SKM-1 treated with dmso at 0.1 percent for 144 hours (cell line): ENCODE measurements around the gene IL1RL1.
"Not testable (repeated sequence)": the region's sequence is repeated elsewhere in the genome, so short reads cannot be mapped to it uniquely, and the experiment has no call there.

Experiments
- DNase-seq: peaks from one replicate; lab custom pipeline; 2025; ENCODE audit not compliant: unreplicated experiment; lab: John Stamatoyannopoulos, UW

IL1RL1 gene

GRCh38 chr2:102291319-102292075 lies 19.9 kb upstream of the IL1RL1 start:
- DNase-seq = peak; percentile 89

- DNase-seq = no peak
Measured at GRCh38 chr2:102294802-102295489, 16.4 kb upstream of the IL1RL1 start.

- DNase-seq = peak; percentile 19
Measured at GRCh38 chr2:102295566-102295965, 15.8 kb upstream of the IL1RL1 start.

- no peak for DNase-seq
Measured at GRCh38 chr2:102296449-102296848, 14.9 kb upstream of the IL1RL1 start.

GRCh38 chr2:102297891-102298290 lies 13.5 kb upstream of the IL1RL1 start:
- no peak for DNase-seq

DNA sequence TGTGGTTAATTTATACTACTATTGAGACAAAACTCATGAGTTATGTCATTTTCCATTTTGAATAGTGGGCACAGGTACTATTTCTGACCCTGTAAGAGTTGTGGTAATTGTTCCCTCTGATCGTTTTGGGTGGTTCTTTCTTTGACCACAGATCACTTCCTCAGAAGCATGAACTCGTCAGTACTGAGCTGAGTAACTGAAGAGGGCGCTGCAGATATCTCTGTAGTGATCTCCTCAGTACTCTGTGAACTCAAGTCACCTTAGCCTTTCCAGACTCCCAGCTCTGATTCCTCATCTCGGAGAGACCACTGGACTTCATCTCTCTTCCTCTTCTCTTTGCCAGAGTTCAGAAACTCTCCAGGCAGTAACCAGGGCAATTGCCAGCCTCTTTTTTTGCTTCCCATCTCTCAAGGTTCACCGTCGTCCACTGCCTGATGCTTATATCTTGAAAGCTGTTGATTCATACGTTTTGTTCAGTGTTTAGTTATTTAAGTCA lies 9.4 kb upstream of the IL1RL1 start:
- DNase-seq = peak; percentile 86

GRCh38 chr2:102302458-102302857 lies 8.9 kb upstream of the IL1RL1 start:
- no peak for DNase-seq

GRCh38 chr2:102303589-102303988 lies 7.8 kb upstream of the IL1RL1 start:
- no peak for DNase-seq

DNA sequence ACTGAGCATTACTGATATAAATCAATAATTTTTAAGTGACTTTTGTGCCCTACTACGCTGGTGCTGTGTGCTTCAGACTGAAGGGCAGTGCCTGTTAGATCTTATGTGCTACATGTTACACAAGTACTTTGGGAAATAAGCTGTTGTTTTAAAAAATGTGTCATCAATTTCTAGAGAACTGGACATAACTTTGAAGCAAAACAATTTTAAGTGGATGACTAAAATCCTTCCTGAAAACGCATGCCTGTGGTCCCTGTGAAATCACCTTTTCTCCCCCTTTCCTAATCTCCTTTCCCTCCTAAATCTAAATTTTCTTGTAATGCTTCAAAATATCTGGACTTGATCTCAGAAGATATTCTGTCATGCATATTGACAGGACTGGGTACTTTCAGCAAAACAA lies 7.1 kb upstream of the IL1RL1 start:
- no peak for DNase-seq

DNA sequence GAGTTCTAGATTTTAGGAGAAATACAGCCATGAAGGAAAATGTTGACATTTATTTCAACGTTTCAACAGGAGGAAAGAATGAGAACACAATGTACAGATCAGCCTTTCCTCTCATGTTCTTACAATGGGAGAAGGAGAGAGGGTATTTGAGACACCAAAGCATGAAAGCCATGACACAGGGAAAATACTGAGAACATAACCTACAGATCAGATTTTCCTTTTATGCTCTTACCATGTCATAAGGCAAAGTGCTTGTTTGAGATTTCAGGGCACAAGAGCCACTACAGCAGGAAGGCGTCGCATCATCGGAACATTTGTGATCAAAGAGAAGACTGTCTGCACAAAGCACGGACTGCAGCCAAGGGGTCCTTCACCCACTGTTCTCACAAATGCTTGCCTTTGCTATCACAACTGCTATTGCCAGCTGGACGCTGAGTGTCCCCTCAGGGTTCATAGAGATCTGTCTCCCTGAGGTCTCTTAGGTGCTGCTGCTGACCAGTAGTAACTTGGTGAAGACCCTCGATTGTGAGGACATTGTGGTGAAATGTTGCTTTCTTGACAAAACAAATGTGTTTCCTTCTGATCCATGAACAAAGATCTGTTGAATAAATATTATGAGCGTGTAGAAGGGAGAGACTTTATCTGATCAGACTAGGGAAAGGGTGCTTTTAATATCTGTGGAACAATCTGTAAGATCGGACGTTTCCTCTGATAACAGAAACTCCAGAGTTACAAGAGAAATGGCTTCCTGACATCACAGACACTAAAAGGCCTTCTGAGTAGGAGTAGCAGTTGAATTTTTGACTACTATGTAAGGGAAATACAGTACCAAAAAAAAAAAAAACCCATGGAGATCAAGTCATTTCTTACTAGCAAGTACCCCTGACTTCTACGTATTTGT lies 6.4 kb upstream of the IL1RL1 start:
- DNase-seq = no peak

- no peak for DNase-seq
Measured at GRCh38 chr2:102306125-102306524, 5.2 kb upstream of the IL1RL1 start.

DNA sequence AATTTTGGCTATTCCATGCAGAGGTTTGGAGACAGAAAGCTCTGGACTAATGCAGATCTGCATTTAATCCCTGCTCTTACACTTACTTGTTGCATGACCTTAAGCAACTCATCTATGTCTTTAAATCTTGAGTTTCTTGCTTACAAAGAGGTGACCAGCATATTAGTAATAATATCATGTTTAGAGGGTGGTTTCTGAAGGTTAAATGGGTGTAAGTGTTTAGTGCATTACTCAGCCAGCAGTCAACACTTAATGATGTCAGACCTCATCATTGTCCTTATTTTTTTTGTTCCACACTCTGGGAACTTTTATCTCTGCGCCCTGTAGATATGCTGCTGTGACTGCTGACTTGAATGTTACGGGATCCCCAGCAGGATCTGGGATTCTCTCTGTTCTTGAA lies 1.7 kb downstream of the IL1RL1 start:
- DNase-seq = no peak

DNA sequence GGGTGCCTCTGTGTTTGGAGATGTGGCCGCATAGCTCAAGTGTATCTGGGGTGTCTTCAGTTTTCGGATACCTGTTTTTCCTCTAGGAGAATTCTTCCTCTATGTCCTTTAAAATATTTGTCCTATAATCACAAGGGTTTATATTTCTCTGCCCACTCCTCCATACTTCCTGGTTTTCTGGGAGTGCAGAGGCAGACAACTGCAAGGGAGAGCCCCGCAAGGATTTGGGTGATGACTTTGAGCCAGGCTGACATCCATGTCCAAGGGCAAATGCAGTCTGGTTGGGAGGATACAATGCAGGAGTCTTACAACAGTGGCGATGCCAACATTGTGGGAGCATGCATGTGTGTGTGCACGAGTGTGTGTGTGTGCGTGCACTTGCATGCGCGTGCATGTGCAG lies 2.1 kb downstream of the IL1RL1 start:
- DNase-seq = no peak

GRCh38 chr2:102313950-102314349 lies 2.6 kb downstream of the IL1RL1 start:
- no peak for DNase-seq

GRCh38 chr2:102315921-102316320 lies 4.6 kb downstream of the IL1RL1 start:
- no peak for DNase-seq

GRCh38 chr2:102317715-102318114 lies 6.4 kb downstream of the IL1RL1 start:
- no peak for DNase-seq

DNA sequence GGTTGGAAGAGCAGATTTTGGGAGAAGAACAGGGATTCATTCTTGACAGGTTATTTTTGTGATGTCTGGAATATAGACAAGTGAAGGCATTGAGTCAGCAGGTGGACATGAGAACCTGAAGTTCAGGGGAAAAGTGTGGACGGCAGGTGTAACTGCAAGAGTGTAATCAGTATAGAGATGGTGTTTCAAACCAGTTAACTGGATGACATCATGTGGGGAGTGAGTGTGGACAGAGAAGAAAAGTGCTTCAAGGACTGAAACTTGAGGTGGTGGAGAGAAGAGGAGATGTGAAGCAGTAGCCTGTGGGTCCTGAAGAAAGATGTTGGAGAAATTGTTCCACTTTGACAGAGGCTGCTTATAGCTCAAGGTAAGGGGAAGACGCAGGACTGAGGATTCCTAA lies 7.1 kb downstream of the IL1RL1 start:
- DNase-seq = no peak

GRCh38 chr2:102321941-102322719 lies 10.8 kb downstream of the IL1RL1 start:
- DNase-seq = no peak

GRCh38 chr2:102324914-102325313 lies 13.6 kb downstream of the IL1RL1 start:
- DNase-seq = not testable (repeated sequence)

- no peak for DNase-seq
Measured at GRCh38 chr2:102331311-102331980, 20.1 kb downstream of the IL1RL1 start.
